Measurements from ENCODE around the gene COL23A1.
"Not testable (repeated sequence)": the region's sequence is repeated elsewhere in the genome, so short reads cannot be mapped to it uniquely, and the experiment has no call there.

Gene COL23A1

DNA sequence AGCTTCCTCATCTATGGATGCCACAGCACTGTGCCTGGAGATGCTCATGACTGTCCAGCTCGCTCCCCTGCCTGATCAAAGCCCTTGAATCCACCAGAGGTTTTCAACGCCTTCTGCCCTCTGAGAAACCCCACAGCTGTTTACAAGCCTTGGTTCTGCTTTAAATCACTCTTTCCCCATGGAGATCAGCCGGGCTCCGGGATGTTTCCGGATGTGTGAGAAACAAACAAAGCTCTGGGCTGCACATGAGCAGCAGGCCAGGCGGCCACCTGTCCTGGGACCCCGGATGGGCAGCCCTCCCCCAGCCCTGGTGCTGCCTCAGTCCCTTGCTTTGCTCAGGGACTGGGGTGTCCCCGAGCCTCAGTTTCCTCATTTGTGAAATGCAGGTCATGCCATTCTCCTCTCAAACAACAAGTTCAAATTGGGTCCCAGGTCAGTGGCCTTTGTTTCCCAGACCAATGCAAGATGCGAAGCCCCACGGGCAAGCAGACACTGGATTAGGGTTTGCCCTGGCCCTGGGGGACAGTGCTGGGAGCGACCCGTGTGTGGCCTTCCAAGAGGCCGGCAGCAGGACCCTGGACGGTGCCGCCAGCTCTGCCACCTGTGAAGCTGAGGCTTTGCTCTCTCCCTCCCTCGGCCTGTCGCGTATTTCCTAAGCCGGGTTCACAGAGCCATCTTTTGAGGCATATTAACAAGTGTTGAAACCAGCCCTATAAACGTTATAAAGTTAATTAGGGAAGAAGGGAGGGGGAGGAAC lies 315.2 kb downstream of the COL23A1 start:
- no peak for DNase-seq

- no peak for DNase-seq
Measured at GRCh38 chr5:178273665-178274541, 316.3 kb downstream of the COL23A1 start.

GRCh38 chr5:178273041-178273440 lies 317.2 kb downstream of the COL23A1 start:
- DNase-seq = no peak

DNA sequence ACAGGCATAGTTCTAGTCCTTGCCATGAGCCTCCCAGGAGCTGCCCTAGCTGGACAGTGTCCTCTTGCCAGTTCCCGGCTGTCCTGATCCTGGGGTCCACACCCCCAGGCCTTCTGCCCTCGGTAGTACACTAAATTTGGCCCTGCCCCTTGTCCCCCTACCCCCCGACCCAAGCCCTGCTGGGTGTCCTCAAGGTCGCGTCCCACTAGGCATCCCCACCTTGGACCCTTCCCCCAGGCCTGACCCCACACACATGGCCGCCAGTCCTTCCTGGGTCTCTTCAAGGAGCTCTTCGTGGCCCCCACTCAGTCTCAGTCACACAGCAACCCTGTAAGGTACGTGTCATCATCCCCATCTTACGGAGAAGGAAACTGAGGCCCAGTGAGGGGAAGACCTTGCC lies 317.6 kb downstream of the COL23A1 start:
- DNase-seq = no peak

DNA sequence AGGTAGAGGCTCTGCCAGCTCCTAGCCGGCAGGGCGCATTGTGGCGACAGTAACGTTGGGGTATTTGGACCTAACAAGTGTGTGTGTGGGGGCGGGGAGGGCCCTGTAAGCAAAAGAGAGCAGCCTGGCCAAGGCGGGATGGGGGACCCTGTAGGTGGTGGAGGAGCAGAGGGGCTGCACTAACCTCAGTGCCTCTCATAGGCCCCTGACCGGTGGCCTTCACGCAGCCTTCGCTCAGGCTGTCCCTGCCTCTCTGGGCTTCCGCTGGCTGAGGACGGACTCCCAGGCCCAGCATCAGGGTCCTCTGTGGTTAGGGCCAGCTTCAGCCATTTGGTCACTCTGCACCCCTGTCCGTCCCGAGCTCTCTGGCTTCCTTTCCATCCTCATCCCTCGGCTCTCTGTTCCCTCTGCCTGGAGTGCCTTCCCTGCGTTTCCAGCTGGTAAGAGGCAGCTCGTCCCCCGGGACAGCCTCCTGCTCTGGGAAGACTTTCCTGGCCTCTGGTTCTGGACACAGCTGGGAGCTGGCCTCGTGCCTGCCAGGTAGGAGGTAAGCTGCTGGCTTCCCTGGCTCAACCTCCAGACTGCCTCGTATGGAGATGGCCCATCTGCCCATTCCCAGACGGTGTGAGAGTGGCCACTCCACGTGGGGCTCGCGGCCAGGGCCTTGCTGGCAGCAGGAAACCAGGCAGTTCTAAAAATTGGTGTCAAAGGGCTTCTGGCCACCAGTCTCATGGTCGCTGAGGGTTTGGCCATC lies 318.3 kb downstream of the COL23A1 start:
- DNase-seq = no peak

DNA sequence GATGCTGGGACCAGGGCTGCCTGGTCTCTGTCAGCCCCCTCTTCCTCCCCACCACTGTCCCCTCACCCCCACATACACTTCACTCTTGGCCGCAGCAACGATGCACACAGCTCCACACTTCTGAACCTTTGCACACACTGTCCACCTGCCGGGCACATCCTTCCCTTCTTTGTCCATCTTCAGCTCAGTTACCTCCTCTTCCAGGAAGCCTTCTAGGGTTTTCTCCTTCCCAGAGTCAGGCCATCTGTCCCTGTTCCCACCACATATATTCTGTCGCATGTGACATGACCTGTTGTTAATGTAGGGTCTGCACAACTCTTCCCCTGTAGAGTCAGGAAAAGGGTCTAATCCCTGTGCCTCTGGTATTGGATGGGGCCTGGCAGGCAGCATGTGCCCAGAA lies 319.0 kb downstream of the COL23A1 start:
- DNase-seq = no peak

DNA sequence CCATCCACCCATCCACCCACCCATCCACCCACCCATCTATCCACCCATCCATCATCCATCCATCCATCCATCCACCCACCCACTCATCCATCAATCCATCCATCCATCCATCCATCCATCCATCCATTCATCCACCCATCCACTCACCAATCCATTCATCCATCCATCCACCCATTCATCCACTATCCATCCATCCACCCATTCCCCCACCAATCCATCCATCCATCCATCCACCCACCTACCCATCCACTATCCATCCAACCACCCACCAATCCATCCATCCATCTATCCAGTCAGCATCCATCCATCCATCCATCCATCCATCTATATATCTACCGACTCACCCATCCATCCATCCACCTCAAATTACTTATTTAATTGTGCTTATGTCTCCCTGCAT lies 320.7 kb downstream of the COL23A1 start:
- no peak for DNase-seq

DNA sequence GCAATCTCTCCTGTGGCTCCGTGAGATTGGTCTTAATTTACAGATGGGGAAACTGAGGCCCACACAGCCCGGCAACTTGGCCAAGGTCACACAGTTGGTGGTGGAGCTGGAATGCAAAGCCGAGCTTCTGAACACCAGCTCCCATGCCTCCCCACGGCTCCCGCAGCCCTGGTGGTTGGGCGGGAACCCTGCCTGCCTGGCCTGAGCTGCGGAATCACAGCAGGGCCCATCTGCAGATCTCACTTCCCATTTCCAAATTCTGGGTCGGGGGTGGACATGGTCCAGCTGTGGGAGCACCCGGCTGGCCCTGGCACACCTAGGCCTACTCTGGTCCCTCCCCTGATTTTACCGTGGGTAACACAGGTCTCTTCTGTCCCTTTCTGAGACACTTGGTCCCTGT lies 322.3 kb downstream of the COL23A1 start:
- DNase-seq = no peak

- no peak for DNase-seq
Measured at GRCh38 chr5:178267245-178267644, 322.9 kb downstream of the COL23A1 start.

GRCh38 chr5:178266581-178266980 lies 323.6 kb downstream of the COL23A1 start:
- DNase-seq = no peak

GRCh38 chr5:178265746-178266145 lies 324.4 kb downstream of the COL23A1 start:
- no peak for DNase-seq

DNA sequence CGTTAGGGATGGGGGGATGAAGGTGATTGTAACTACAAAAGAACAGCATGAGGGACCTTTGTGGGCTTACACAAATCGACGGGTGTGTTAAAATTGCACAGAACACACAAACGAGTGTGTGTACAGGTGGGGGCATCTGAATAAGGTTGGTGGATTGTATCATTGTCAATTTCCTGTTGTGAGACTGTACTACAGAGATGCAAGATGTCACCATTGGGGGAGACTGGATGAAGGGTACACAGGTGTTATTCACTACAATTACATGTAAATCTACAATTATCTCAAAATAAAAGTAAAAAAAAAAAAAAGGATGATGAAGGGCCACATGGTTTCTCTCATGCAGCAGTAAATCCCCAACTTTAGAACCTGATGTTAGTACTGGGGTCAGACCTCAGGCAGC lies 326.1 kb downstream of the COL23A1 start:
- no peak for DNase-seq

DNA sequence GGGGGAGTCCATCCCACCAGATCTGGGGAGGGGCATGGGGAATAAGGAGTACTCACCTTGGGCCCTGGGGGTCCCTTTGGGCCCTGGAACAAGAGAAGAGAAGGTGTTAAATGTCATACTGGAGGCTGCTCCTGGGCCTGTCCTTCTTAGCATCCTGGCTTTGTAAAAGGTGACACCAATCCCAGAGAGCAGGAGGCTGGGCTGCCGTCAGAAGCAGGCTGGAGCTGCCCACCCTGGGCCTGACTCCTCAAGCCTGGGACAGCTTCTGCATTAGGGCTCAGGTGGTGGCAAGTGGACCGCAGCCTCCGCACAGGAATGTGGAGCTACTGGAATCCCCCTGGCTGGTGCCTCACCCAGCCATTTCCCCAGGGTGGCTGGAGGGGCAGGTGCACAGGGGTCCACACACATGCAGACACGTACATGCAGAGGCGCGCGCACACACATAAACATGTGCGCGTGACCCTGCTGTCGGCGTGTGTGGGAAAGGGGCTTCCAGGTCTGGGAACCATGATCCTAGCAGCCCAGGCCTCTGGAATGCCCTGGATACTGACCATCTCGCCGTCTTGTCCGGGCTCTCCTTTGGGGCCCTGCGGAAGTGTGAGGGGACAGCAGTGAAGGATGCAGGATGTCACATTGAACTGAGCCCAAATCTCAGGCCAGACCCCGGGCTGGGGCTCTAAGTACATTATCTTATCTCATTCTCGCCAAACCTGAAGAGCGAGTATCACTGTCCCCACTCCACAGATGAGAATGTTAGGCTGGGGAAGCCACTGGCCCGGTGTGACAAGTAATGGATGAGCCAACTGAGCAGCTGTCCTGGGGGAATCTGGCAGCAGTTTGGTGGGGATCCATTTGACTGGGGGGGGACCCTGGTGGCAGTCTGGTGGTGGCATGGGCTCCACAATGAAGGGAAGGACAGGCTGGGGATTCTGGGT lies 328.3 kb downstream of the COL23A1 start:
- no peak for DNase-seq

GRCh38 chr5:178259623-178260536 lies 330.3 kb downstream of the COL23A1 start:
- DNase-seq = no peak

DNA sequence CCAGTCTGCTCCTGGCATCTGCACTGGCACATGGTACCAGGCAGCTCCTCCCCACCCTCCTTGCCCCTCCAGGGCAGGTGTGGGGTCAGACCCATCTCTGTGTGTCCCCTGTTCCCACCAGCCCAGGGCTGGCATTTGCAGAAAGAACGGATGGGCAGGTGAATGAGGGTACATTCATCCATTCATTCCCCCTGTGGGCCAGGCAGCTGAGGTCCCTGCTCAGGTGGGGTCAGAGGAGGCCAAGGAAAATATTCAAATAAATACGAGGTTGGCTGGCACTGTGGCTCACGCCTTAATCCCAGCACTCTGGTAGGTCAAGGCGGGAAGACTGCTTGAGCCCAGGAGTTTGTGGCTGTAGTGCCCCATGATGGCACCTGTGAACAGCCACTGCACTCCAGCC lies 332.5 kb downstream of the COL23A1 start:
- no peak for DNase-seq

- no peak for DNase-seq
Measured at GRCh38 chr5:178256746-178257145, 333.4 kb downstream of the COL23A1 start.

DNA sequence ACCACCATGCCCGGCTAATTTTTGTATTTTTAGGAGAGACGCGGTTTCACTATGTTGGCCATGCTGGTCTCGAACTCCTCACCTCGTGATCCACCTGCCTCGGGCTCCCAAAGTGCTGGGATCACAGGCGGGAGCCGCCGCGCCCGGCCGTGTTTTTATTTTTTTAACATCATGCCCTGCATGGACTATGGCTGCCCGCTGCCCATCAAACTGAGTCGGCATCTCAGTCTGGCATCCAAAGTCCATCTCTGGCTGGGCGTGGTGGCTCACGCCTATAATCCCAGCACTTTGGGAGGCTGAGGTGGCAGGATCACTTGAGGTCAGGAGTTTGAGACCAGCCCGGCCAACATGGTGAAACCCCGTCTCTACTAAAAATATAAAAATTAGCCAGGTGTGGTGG lies 336.6 kb downstream of the COL23A1 start:
- not testable (repeated sequence) for DNase-seq

DNA sequence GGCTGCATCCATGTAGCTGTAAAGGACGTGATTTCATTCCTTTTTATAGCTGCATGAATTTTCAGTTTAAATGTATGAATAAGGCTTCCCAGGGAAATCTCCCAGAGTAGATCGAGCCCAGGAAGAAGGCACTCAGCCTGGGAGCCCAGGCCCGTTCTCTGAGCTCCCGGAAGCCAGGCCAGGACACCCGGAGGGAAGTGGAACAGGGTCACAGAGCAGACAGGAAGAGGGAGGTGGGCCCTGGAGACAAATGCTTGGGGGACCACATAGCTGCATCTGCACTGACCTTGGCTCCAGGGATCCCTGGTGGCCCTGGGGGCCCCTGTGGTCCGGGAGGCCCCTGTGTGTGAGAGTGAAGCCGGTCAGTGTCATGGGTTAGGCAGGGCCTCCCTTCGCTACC lies 337.9 kb downstream of the COL23A1 start:
- no peak for DNase-seq

DNA sequence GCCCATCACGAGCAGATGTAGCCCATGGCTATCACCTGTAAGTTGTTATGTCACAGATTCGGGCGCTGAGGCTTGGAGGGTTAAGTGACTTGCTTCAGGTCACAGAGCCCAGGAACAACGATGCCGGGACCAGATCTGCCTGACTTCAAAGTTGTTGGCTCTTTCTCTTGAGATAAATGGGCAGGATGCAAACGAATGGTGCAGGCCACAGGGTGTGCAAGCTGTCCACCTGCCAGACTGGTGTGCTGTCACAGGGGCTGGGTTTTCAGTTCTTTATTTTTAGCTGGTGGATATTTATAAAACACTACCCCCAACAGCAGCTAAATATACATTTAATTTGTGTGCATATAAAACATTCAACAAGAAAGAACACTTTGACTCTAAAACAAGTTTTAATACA lies 339.9 kb downstream of the COL23A1 start:
- DNase-seq = no peak

GRCh38 chr5:178249191-178249989 lies 340.8 kb downstream of the COL23A1 start:
- no peak for DNase-seq
